GM12873 (cell line): ENCODE results near the gene C1QTNF6.

Experiments
- TF ChIP-seq, protein P1 (sequence below): IDR thresholded peaks from 2 replicates; pipeline ENCODE4 v1.5.1; 2012; ENCODE audit warnings: low read depth, mild to moderate bottlenecking, moderate library complexity, low read length, control low read depth; ENCODE audit not compliant: insufficient read depth; ENCODE audit errors: missing control alignments

C1QTNF6 gene

DNA sequence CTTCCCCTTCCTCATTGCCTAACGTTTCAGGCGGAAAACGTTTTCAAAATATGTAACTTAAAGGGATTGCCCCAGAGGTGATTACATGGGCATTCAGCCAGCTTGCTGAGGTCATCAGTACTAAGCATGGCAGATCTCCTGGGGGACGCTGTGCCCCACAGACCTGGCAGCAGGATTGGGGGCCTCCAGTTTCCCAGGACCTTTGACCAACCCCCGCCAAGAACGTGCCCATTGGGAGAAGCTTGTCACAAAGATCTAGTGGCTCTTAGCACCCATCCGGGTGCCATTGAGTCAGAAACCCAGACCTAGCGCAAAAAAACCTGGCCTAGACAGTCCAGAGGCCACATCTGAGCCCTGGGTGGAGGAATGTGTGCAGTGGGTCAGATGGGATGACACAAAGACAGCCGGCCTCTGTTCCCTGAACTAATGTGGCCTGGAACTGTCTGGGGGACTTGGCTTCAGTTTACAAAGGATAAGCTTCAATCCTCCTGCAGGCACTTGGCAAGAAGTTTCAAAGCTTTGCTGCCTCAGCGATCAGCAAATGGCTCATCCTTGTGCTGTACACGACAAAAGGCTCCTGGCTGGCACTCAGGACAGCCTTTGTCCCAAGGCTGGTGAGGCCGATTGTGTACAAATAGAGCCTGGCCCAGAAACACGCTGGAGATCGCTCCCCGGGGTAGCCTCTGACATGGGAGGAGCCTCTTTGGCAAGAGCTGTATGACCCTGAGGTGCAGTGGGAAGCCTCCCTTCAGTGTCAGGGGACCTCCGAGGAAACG, 9.5 kb downstream of the C1QTNF6 start:
- TF ChIP-seq, protein P1, sequence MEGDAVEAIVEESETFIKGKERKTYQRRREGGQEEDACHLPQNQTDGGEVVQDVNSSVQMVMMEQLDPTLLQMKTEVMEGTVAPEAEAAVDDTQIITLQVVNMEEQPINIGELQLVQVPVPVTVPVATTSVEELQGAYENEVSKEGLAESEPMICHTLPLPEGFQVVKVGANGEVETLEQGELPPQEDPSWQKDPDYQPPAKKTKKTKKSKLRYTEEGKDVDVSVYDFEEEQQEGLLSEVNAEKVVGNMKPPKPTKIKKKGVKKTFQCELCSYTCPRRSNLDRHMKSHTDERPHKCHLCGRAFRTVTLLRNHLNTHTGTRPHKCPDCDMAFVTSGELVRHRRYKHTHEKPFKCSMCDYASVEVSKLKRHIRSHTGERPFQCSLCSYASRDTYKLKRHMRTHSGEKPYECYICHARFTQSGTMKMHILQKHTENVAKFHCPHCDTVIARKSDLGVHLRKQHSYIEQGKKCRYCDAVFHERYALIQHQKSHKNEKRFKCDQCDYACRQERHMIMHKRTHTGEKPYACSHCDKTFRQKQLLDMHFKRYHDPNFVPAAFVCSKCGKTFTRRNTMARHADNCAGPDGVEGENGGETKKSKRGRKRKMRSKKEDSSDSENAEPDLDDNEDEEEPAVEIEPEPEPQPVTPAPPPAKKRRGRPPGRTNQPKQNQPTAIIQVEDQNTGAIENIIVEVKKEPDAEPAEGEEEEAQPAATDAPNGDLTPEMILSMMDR, result no peak

DNA sequence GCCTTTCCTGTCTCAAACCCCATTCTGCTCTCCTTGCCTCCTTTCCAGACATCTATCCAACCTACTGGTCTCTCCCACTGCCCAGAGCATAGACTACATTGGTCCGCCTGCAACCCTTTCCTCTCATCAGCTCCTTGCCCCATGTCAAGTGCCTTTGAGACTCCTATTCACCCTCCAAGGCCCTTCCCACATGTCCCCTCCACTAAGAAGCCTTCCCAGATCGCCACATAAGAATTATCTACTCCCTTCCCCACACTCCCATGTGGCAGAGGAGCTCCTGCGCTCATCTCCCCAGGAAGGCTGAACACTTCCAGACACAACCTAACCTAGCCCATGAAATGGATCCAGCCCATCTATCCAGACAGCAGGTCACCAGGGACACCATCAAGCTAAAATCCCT, 10.3 kb downstream of the C1QTNF6 start:
- TF ChIP-seq, protein P1, result no peak

DNA sequence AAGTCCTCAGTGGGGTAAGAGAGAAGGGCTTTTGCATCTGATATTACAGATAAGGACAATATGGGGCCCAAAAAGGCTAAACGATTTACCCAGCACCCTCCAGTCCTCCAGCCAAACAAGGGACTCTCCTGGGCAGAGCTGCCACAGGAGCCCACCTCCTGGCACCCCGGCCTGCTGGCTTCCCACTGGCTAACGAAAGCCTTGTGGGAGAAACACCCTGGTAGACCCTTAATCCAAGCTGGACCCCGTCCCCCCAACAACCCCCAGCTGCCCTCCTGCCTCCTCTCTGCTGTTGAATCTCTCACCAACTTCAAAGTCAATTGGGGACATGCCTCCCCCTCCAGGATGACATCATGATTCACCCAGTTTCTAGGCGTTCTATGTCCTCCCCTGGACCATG, 10.8 kb downstream of the C1QTNF6 start:
- TF ChIP-seq, protein P1, result no peak

DNA sequence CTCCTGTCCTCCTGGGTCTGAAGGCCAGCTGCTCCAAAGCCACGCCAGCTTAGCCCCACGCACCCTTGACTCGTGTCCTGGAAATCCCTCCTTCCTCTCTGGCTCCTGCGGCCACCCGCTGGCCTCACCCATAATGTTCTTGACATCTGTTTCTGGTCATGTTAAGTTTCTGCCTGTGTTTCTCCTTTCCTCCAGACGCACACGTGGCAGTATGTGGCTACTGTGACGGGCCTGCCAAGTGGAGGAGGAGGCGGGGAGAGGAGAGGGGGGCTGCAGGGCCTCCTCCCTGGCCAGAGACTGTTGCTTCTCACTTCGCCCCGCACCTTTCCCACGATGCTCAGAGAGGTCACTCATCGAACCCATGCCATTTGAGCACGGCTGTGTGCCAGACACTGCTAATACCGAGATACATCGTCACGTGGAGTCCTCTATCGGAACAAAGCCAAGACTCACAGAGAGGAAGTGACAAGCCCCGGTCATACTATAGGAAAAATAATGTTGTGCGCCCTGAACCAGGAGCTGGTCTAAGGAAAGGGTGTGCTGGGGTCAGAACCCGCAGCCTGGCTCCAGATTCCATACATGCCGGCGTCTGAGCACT, 11.5 kb downstream of the C1QTNF6 start:
- TF ChIP-seq, protein P1, result no peak

DNA sequence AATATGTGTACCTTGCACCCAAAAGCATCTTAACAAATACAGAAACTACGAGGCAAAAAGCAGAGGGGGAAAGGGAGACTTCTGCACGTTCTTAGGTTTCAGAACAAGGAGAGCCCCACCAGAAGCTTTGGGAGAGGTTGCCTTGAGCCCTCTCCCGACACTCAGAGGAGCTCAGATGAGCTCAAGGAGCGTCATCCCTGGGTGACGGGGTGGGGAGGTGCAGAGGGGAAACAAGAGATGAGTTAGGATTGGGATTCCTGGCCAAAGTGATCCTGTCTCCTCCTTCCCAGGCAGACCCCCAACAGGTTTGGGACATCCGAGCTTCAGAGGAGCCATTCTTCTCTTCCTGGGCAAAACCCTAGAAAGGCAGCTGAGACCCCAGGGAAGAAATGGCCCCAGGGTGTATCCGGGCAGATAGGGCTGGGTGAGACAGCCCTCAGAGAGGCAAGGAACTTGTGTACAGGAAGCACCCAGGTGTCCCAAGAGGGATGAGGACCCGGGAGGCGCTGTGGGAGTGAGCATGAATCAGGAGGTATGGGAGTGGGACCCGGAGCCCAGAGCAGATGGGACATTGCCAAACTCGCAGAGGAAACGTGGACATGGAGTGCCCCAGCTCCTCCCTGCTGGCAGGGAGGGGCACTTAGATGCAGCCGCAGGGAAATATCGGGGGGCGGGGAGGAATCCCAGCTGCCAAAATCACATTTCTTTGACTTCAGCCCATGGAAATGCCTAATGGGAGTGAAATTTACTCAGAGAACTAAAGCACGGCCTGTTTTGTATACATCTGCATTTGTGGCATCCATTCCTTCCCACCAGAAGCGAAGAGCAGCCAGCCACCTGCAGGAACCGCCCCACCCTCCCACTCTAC, 12.4 kb downstream of the C1QTNF6 start:
- TF ChIP-seq, protein P1, result no peak

DNA sequence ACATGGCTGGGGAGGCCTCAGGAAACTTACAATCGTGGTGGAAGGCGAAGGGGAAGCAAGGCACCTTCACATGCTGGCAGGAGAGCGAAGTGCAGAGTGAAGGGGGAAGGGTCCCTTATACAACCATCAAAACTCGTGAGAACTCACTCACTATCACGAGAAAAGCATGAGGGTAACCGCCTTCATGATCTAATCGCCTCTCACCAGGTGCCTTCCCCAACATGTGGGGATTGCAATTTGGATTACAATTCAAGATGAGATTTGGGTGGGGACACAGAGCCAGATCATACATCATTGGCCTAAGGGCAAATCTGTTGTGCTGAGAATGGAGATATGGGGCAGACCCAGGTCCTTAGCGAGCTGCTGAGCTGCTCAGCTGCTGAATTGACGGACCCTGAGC, 13.1 kb downstream of the C1QTNF6 start:
- TF ChIP-seq, protein P1, result no peak

DNA sequence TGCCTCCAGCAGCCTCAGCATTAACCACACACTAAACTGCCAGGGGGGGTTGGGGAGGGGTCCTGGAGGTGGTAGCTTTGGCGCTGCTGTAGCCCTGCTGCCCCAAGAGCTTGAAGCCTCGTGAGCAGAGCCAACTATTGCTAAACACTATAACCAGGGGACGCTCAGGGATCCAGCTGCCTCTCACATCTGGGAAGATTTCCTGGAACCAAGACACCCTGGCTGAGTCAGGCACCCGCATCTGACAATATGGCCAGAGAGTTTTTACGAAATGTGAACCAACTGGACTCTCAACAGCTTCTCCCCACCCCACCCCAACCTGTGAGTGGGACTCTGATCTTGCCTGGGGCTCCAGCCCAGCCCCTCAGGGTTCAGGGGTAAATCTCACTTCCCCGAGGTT, 14.3 kb downstream of the C1QTNF6 start:
- TF ChIP-seq, protein P1, result no peak
